ENCODE data around the gene UCN2.

UCN2 gene

GRCh38 chr3:48569400-48569799 lies 5.8 kb upstream of the UCN2 start:
- TF ChIP-seq FOXP2 (optimal IDR thresholded peaks at IDR 0.05; ENCODE audit: control extremely low read depth, extremely low read length, insufficient read depth) (no peak), POLR2AphosphoS5 (IDR thresholded peaks at IDR 0.05; ENCODE audit: borderline replicate concordance, low read depth, low read length) (no peak), EZH2 (IDR thresholded peaks at IDR 0.05) (no peak)
- no peak for DNase-seq (ENCODE audit: low read depth, low spot score)
- no peak overlapping the region for H3K27ac ChIP-seq
- no peaks in the 10 kb centered on the region for H3K36me3 ChIP-seq (ENCODE audit: insufficient read depth, low read length)
- H3K4me3 ChIP-seq = no peak overlapping the region
- no peak overlapping the region for H3K9ac ChIP-seq (ENCODE audit: insufficient read length)
- H3K9me3 ChIP-seq (ENCODE audit: low read depth, low read length) = no peaks in the 10 kb centered on the region

- TF ChIP-seq EZH2 (IDR thresholded peaks at IDR 0.05) = no peak
- no peak for TF ChIP-seq FOXP2 (optimal IDR thresholded peaks at IDR 0.05; ENCODE audit: control extremely low read depth, extremely low read length, insufficient read depth)
- TF ChIP-seq POLR2AphosphoS5 (IDR thresholded peaks at IDR 0.05; ENCODE audit: borderline replicate concordance, low read depth, low read length) = no peak
- H3K4me3 ChIP-seq = no peak overlapping the region
- no peaks in the 10 kb centered on the region for H3K9me3 ChIP-seq (ENCODE audit: low read depth, low read length)
- H3K27ac ChIP-seq = no peak overlapping the region
- H3K9ac ChIP-seq (ENCODE audit: insufficient read length) = no peak overlapping the region
- no peak for DNase-seq (ENCODE audit: low read depth, low spot score)
- H3K36me3 ChIP-seq (ENCODE audit: insufficient read depth, low read length) = no peaks in the 10 kb centered on the region
Measured at GRCh38 chr3:48568476-48568875, 4.9 kb upstream of the UCN2 start.

GRCh38 chr3:48567500-48567899 lies 3.9 kb upstream of the UCN2 start:
- DNase-seq (ENCODE audit: low read depth, low spot score) = no peak
- TF ChIP-seq POLR2AphosphoS5 (IDR thresholded peaks at IDR 0.05; ENCODE audit: borderline replicate concordance, low read depth, low read length) = no peak
- TF ChIP-seq EZH2 (IDR thresholded peaks at IDR 0.05) = no peak
- TF ChIP-seq FOXP2 (optimal IDR thresholded peaks at IDR 0.05; ENCODE audit: control extremely low read depth, extremely low read length, insufficient read depth) = no peak
- Histone ChIP-seq H3K36me3 (ENCODE audit: insufficient read depth, low read length) (no peaks in the 10 kb centered on the region), H3K27ac (no peak overlapping the region), H3K4me3 (no peak overlapping the region), H3K9ac (ENCODE audit: insufficient read length) (no peak overlapping the region), H3K9me3 (ENCODE audit: low read depth, low read length) (no peaks in the 10 kb centered on the region)

GRCh38 chr3:48567090-48567489 lies 3.5 kb upstream of the UCN2 start:
- Histone ChIP-seq H3K27ac (no peak overlapping the region), H3K4me3 (no peak overlapping the region), H3K9ac (ENCODE audit: insufficient read length) (no peak overlapping the region), H3K36me3 (ENCODE audit: insufficient read depth, low read length) (no peaks in the 10 kb centered on the region), H3K9me3 (ENCODE audit: low read depth, low read length) (no peaks in the 10 kb centered on the region)
- TF ChIP-seq FOXP2 (optimal IDR thresholded peaks at IDR 0.05; ENCODE audit: control extremely low read depth, extremely low read length, insufficient read depth) (no peak), EZH2 (IDR thresholded peaks at IDR 0.05) (no peak), POLR2AphosphoS5 (IDR thresholded peaks at IDR 0.05; ENCODE audit: borderline replicate concordance, low read depth, low read length) (no peak)
- no peak for DNase-seq (ENCODE audit: low read depth, low spot score)

- no peak for DNase-seq (ENCODE audit: low read depth, low spot score)
- Histone ChIP-seq H3K9ac (ENCODE audit: insufficient read length) (no peak overlapping the region), H3K27ac (no peak overlapping the region), H3K36me3 (ENCODE audit: insufficient read depth, low read length) (no peaks in the 10 kb centered on the region), H3K4me3 (no peak overlapping the region), H3K9me3 (ENCODE audit: low read depth, low read length) (no peaks in the 10 kb centered on the region)
- TF ChIP-seq EZH2 (IDR thresholded peaks at IDR 0.05) (no peak), POLR2AphosphoS5 (IDR thresholded peaks at IDR 0.05; ENCODE audit: borderline replicate concordance, low read depth, low read length) (no peak), FOXP2 (optimal IDR thresholded peaks at IDR 0.05; ENCODE audit: control extremely low read depth, extremely low read length, insufficient read depth) (no peak)
Measured at GRCh38 chr3:48566401-48566760, 2.8 kb upstream of the UCN2 start.

- Histone ChIP-seq H3K9ac (ENCODE audit: insufficient read length) (no peak overlapping the region), H3K27ac (no peak overlapping the region), H3K9me3 (ENCODE audit: low read depth, low read length) (no peaks in the 10 kb centered on the region), H3K36me3 (ENCODE audit: insufficient read depth, low read length) (no peaks in the 10 kb centered on the region), H3K4me3 (no peak overlapping the region)
- TF ChIP-seq FOXP2 (optimal IDR thresholded peaks at IDR 0.05; ENCODE audit: control extremely low read depth, extremely low read length, insufficient read depth) (no peak), POLR2AphosphoS5 (IDR thresholded peaks at IDR 0.05; ENCODE audit: borderline replicate concordance, low read depth, low read length) (no peak), EZH2 (IDR thresholded peaks at IDR 0.05) (no peak)
- no peak for DNase-seq (ENCODE audit: low read depth, low spot score)
Measured at GRCh38 chr3:48565591-48566400, 2.2 kb upstream of the UCN2 start.

GRCh38 chr3:48565186-48565585 lies 1.6 kb upstream of the UCN2 start:
- Histone ChIP-seq H3K9ac (ENCODE audit: insufficient read length) (no peak overlapping the region), H3K4me3 (no peak overlapping the region), H3K36me3 (ENCODE audit: insufficient read depth, low read length) (no peaks in the 10 kb centered on the region), H3K9me3 (ENCODE audit: low read depth, low read length) (no peaks in the 10 kb centered on the region), H3K27ac (no peak overlapping the region)
- no peak for DNase-seq (ENCODE audit: low read depth, low spot score)
- TF ChIP-seq FOXP2 (optimal IDR thresholded peaks at IDR 0.05; ENCODE audit: control extremely low read depth, extremely low read length, insufficient read depth) = no peak
- no peak for TF ChIP-seq EZH2 (IDR thresholded peaks at IDR 0.05)
- TF ChIP-seq POLR2AphosphoS5 (IDR thresholded peaks at IDR 0.05; ENCODE audit: borderline replicate concordance, low read depth, low read length) = no peak

GRCh38 chr3:48564667-48565066 lies 1.1 kb upstream of the UCN2 start:
- DNase-seq (ENCODE audit: low read depth, low spot score) = no peak
- Histone ChIP-seq H3K9me3 (ENCODE audit: low read depth, low read length) (no peaks in the 10 kb centered on the region), H3K36me3 (ENCODE audit: insufficient read depth, low read length) (no peaks in the 10 kb centered on the region), H3K9ac (ENCODE audit: insufficient read length) (no peak overlapping the region), H3K27ac (no peak overlapping the region), H3K4me3 (no peak overlapping the region)
- TF ChIP-seq EZH2 (IDR thresholded peaks at IDR 0.05) = no peak
- no peak for TF ChIP-seq FOXP2 (optimal IDR thresholded peaks at IDR 0.05; ENCODE audit: control extremely low read depth, extremely low read length, insufficient read depth)
- TF ChIP-seq POLR2AphosphoS5 (IDR thresholded peaks at IDR 0.05; ENCODE audit: borderline replicate concordance, low read depth, low read length) = no peak

- H3K9me3 ChIP-seq (ENCODE audit: low read depth, low read length) = no peaks in the 10 kb centered on the region
- H3K36me3 ChIP-seq (ENCODE audit: insufficient read depth, low read length) = no peaks in the 10 kb centered on the region
- H3K27ac ChIP-seq = no peak overlapping the region
- H3K9ac ChIP-seq (ENCODE audit: insufficient read length) = no peak overlapping the region
- no peak for DNase-seq (ENCODE audit: low read depth, low spot score)
- H3K4me3 ChIP-seq = no peak overlapping the region
- TF ChIP-seq FOXP2 (optimal IDR thresholded peaks at IDR 0.05; ENCODE audit: control extremely low read depth, extremely low read length, insufficient read depth) (no peak), EZH2 (IDR thresholded peaks at IDR 0.05) (no peak), POLR2AphosphoS5 (IDR thresholded peaks at IDR 0.05; ENCODE audit: borderline replicate concordance, low read depth, low read length) (no peak)
Measured at GRCh38 chr3:48564022-48564421, 441 bp upstream of the UCN2 start.

Measured in SK-N-MC (cell line).